GM12878 (cell line): ENCODE results near the gene TP73. TPM values are rescaled to one million over a fixed set of nuclear protein-coding genes. Genes with fewer than 3 reads are reported as not detected.

Experiments used
- ATAC-seq: fragments of 200-7000 bp; cut with Tn5 transposase; 3 replicates; pipeline ENCODE4 v1.9.1; 2020; ENCODE audit warnings: mild to moderate bottlenecking, moderate library complexity
- BruUV-seq: library from RNA; stranded (reverse); fragments of 400-500 nt; replicated peaks from 2 replicates; lab custom pipeline; 2021; lab: Mats Ljungman, UMichigan
- CTCF ChIA-PET: fragments of 300-600 bp; sonication (Branson Sonifier 250); formaldehyde crosslinking; extraction: SDS; loops from one replicate; lab custom pipeline; 2021; ENCODE audit warnings: inconsistent platforms; lab: Yijun Ruan, JAX
- POLR2A ChIA-PET: fragments of 350-600 bp; formaldehyde crosslinking; extraction: SDS; loops from one replicate; lab custom pipeline; 2021; ENCODE audit warnings: inconsistent platforms; lab: Charles Lee
- RAD21 ChIA-PET: fragments of 300-600 bp; sonication (Branson Sonifier 250); formaldehyde crosslinking; loops from one replicate; lab custom pipeline; 2023; ENCODE audit warnings: antibody characterized with exemption; ENCODE audit not compliant: unreplicated experiment; lab: Charles Lee
- SMC1A ChIA-PET: fragments of 300-600 bp; sonication (Branson Sonifier 250); formaldehyde crosslinking; loops from one replicate; lab custom pipeline; 2023; ENCODE audit not compliant: unreplicated experiment, uncharacterized antibody; lab: Charles Lee
- DNase-seq: peaks from one replicate; pipeline ENCODE4 v3.0.0-alpha.2; 2011; ENCODE audit warnings: low read depth, low spot score
- FAIRE-seq: peaks from 3 replicates; lab custom pipeline; 2011; peaks lifted over from hg19 to GRCh38; lab: Jason Lieb, UNC
- H2AFZ ChIP-seq: 2 replicates; pipeline ENCODE4 v1.6.0; 2011; ENCODE audit warnings: low read depth, low read length, control low read depth; ENCODE audit not compliant: control insufficient read depth
- H3K27ac ChIP-seq: 2 replicates; pipeline ENCODE4 v1.5.1; 2011; ENCODE audit warnings: control low read depth; ENCODE audit not compliant: control insufficient read depth, insufficient read depth
- H3K27me3 ChIP-seq, 2 experiments: replicated peaks in 1 of 2; 2 replicates each; pipeline versions ENCODE4 v1.6.0 to v1.6.1; 2011; ENCODE audit warnings: low read length in 1 of 2; ENCODE audit not compliant: control insufficient read depth in 2 of 2, insufficient read depth in 2 of 2
- H3K36me3 ChIP-seq, 2 experiments: 2 replicates each; pipeline ENCODE4 v1.5.1; 2011; ENCODE audit warnings: low read length in 1 of 2; ENCODE audit not compliant: control insufficient read depth in 2 of 2, insufficient read depth in 2 of 2
- H3K4me1 ChIP-seq: 2 replicates; pipeline ENCODE4 v1.6.1; 2011; ENCODE audit warnings: mild to moderate bottlenecking, low read length, moderate library complexity, mixed read lengths; ENCODE audit not compliant: control insufficient read depth, insufficient read depth
- H3K4me2 ChIP-seq: 2 replicates; pipeline ENCODE4 v1.6.0; 2011; ENCODE audit warnings: control low read depth; ENCODE audit not compliant: control insufficient read depth, insufficient read depth
- H3K4me3 ChIP-seq: fragments of 200-600 bp; sonication (generic); 2 replicates; pipeline ENCODE4 v1.5.1; 2016
- H3K79me2 ChIP-seq: 2 replicates; pipeline ENCODE4 v1.6.0; 2011; ENCODE audit warnings: low read length; ENCODE audit not compliant: control insufficient read depth, insufficient read depth
- H3K9ac ChIP-seq: 2 replicates; pipeline ENCODE4 v1.8.0; 2011; ENCODE audit warnings: low read length, control low read depth, mixed read lengths; ENCODE audit not compliant: control insufficient read depth, insufficient read depth
- H3K9me3 ChIP-seq: replicated peaks from 3 replicates; pipeline ENCODE4 v1.5.1; 2011; ENCODE audit warnings: mild to moderate bottlenecking, low read length; ENCODE audit not compliant: control insufficient read depth, insufficient read depth
- H4K20me1 ChIP-seq: 2 replicates; pipeline ENCODE4 v1.6.0; 2011; ENCODE audit not compliant: control insufficient read depth, insufficient read depth
- ASH2L ChIP-seq: fragments of 300-600, 200-600 bp; sonication (generic); IDR thresholded peaks from 2 replicates; pipeline ENCODE4 v1.6.1; 2017; ENCODE audit warnings: low read depth, mild to moderate bottlenecking, borderline replicate concordance
- BHLHE40 ChIP-seq, 2 experiments: fragments of 450-650 bp in 1 of 2; IDR thresholded peaks; 2 replicates each; pipeline ENCODE4 v1.6.1; 2011 to 2017; ENCODE audit warnings: low read depth in 2 of 2, borderline replicate concordance in 1 of 2, improper control_type of control experiment in 1 of 2, low read length in 1 of 2, mild to moderate bottlenecking in 1 of 2
- CBFB ChIP-seq: IDR thresholded peaks from 2 replicates; pipeline ENCODE4 v1.6.1; 2016; ENCODE audit warnings: antibody characterized with exemption, low read depth
- CHD1 ChIP-seq: IDR thresholded peaks from 2 replicates; pipeline ENCODE4 v1.6.1; 2012; ENCODE audit warnings: low read depth, low read length, improper control_type of control experiment
- EP300 ChIP-seq, 2 experiments: fragments of 150-350 bp in 1 of 2; IDR thresholded peaks; 2 replicates each; pipeline ENCODE4 v1.6.1; 2011 to 2012; ENCODE audit warnings: low read depth in 2 of 2, low read length in 2 of 2, borderline replicate concordance in 1 of 2, improper control_type of control experiment in 1 of 2, inconsistent platforms in 1 of 2; ENCODE audit not compliant: control insufficient read depth in 1 of 2
- GATAD2B ChIP-seq: fragments of 450-650 bp; conservative IDR thresholded peaks from 2 replicates; pipeline ENCODE4 v1.6.1; 2017; ENCODE audit warnings: low read depth, mild to moderate bottlenecking, moderate library complexity
- KDM1A ChIP-seq: fragments of 200-600 bp; sonication (generic); IDR thresholded peaks from 2 replicates; pipeline ENCODE4 v1.6.1; 2016; ENCODE audit warnings: borderline replicate concordance
- RB1 ChIP-seq: fragments of 450-650 bp; formaldehyde crosslinking; IDR thresholded peaks from 2 replicates; pipeline ENCODE4 v1.6.1; 2017; ENCODE audit warnings: mild to moderate bottlenecking, borderline replicate concordance
- RCOR1 ChIP-seq: conservative IDR thresholded peaks from 2 replicates; pipeline ENCODE4 v1.6.1; 2012; ENCODE audit warnings: low read depth, low read length, improper control_type of control experiment
- WRNIP1 ChIP-seq: IDR thresholded peaks from 2 replicates; pipeline ENCODE4 v1.6.1; 2011; ENCODE audit warnings: low read depth, low read length, improper control_type of control experiment, borderline replicate concordance
- WGBS: methylation state at CpG from one replicate; pipeline ENCODE4 v1.1.6; 2016; ENCODE audit warnings: low lambda C conversion rate; ENCODE audit not compliant: insufficient replicate concordance, insufficient coverage; ENCODE audit errors: missing lambda C conversion rate; 5-methylcytosine and 5-hydroxymethylcytosine counted together
- in situ Hi-C: fragments of 300-500 bp; cut with MboI; formaldehyde crosslinking; loops from 9 replicates; pipeline ENCODE4 v1.14.3; 2018; ENCODE audit warnings: mixed read lengths
- intact Hi-C: fragments of 100-400 bp; cut with micrococcal nuclease; formaldehyde crosslinking; loops from one replicate; pipeline ENCODE4 v1.14.2; 2022; ENCODE audit not compliant: unreplicated experiment
- polyA plus RNA-seq, 11 experiments: library from polyadenylated mRNA; depleted of rRNA in 4 of 11; unstranded in 6 of 11; stranded (reverse) in 5 of 11; fragments of >200 nt; fragmentation: Nextera tagmentation in 4 of 11; fragmentation: Illumina TruSeq in 1 of 11; extraction: Ambion mirVana in 4 of 11; extraction: Trizol in 1 of 11; gene quantifications; 1 replicate in 1 of 11; 2 replicates in 10 of 11; pipeline versions ENCODE4 v1.2.1 to v1.2.3, GENCODE V29; 2011 to 2016; ENCODE audit warnings: inconsistent platforms in 2 of 11, missing spikeins in 2 of 11, low read depth in 1 of 11
- total RNA-seq, 4 experiments: library from RNA; depleted of rRNA in 3 of 4; stranded (reverse); fragments of >200 nt in 3 of 4; fragmentation: Illumina TruSeq in 1 of 4; extraction: Trizol in 1 of 4; gene quantifications; 2 replicates each; pipeline versions ENCODE4 v1.2.1 to v1.2.3, GENCODE V29; 2013 to 2021
- TF ChIP-seq, protein P1 (sequence below): fragments of 450-650 bp; IDR thresholded peaks from 2 replicates; pipeline ENCODE4 v1.6.1; 2016; ENCODE audit warnings: mild to moderate bottlenecking, moderate library complexity, borderline replicate concordance

TP73 gene
- total and polyA plus RNA-seq, 10 of the 15 experiments (the other 5 are each of a cell fraction or from before 2014, with no cell fraction given): 0.08 to 54.2 (median 14.9) TPM

- RAD21 ChIA-PET: no interaction called here
- TF ChIP-seq BHLHE40 (IDR thresholded peaks at IDR 0.05; ENCODE audit: borderline replicate concordance in 1 of 2, low read depth in 2 of 2, low read length in 1 of 2) (peak in 1 of 2 experiments; percentile 67; a peak in 2 of 4 replicates), RB1 (no peak)
- TF ChIP-seq, all 136 proteins: peak for 1
- ChIA-PET SMC1A (no interaction called here), CTCF (no interaction called here), POLR2A (no interaction called here)
- H2AFZ ChIP-seq: no peak overlapping the region
- in situ Hi-C loops: no loop called here
- intact Hi-C loops: no loop called here
- H3K79me2 ChIP-seq: no peaks in the 10 kb centered on the region
- FAIRE-seq: no peak
- DNase-seq: no peak
- H3K27me3 ChIP-seq: peaks cover 2 to 8% of the 10 kb centered on the region in 2 experiments; a peak in 3 of 4 replicates
- ATAC-seq: no peak
- no peak overlapping the region for H3K9ac ChIP-seq
- 29% methylated on average over 22 of the region's 22 CpGs for WGBS
- no peaks in the 10 kb centered on the region for H3K9me3 ChIP-seq
- no peaks in the 10 kb centered on the region for H3K4me1 ChIP-seq
- no TSS peak for BruUV-seq
- H3K36me3 ChIP-seq: no peaks in the 10 kb centered on the region
- H4K20me1 ChIP-seq: no peaks in the 10 kb centered on the region
- no peak overlapping the region for H3K27ac ChIP-seq
- H3K4me2 ChIP-seq: no peak overlapping the region
- no peak overlapping the region for H3K4me3 ChIP-seq
Observed at GRCh38 chr1:3609016-3609768, 43.1 kb upstream of the TP73 start.

GRCh38 chr1:3609769-3610526 lies 42.4 kb upstream of the TP73 start:
- Histone ChIP-seq H3K27me3 (peaks cover 2 to 8% of the 10 kb centered on the region in 2 experiments; a peak in 3 of 4 replicates), H3K9ac (no peak overlapping the region), H3K9me3 (no peaks in the 10 kb centered on the region), H3K79me2 (no peaks in the 10 kb centered on the region), H3K4me3 (no peak overlapping the region), H3K27ac (no peak overlapping the region), H3K4me2 (no peak overlapping the region), H3K4me1 (no peaks in the 10 kb centered on the region), H3K36me3 (no peaks in the 10 kb centered on the region), H2AFZ (no peak overlapping the region), H4K20me1 (no peaks in the 10 kb centered on the region)
- DNase-seq (no peak), ATAC-seq (no peak), FAIRE-seq (no peak)
- ChIA-PET SMC1A (no interaction called here), RAD21 (interaction anchor here (0.5 kb wide), 1 partner anchor 56 kb away, joined by 5 read pairs; no protein-coding TSS in a partner anchor), CTCF (no interaction called here), POLR2A (no interaction called here)
- intact Hi-C loops (no loop called here), in situ Hi-C loops (no loop called here)
- 27% methylated on average over 18 of the region's 24 CpGs for WGBS
- BruUV-seq: no TSS peak
- TF ChIP-seq KDM1A (no peak), EP300 (IDR thresholded peaks at IDR 0.05; ENCODE audit: borderline replicate concordance in 1 of 2, control insufficient read depth in 1 of 2, low read depth in 2 of 2, low read length in 2 of 2) (no peak), GATAD2B (no peak), CHD1 (no peak), CBFB (no peak), RCOR1 (no peak), ASH2L (no peak), WRNIP1 (no peak)
- TF ChIP-seq, protein P1, sequence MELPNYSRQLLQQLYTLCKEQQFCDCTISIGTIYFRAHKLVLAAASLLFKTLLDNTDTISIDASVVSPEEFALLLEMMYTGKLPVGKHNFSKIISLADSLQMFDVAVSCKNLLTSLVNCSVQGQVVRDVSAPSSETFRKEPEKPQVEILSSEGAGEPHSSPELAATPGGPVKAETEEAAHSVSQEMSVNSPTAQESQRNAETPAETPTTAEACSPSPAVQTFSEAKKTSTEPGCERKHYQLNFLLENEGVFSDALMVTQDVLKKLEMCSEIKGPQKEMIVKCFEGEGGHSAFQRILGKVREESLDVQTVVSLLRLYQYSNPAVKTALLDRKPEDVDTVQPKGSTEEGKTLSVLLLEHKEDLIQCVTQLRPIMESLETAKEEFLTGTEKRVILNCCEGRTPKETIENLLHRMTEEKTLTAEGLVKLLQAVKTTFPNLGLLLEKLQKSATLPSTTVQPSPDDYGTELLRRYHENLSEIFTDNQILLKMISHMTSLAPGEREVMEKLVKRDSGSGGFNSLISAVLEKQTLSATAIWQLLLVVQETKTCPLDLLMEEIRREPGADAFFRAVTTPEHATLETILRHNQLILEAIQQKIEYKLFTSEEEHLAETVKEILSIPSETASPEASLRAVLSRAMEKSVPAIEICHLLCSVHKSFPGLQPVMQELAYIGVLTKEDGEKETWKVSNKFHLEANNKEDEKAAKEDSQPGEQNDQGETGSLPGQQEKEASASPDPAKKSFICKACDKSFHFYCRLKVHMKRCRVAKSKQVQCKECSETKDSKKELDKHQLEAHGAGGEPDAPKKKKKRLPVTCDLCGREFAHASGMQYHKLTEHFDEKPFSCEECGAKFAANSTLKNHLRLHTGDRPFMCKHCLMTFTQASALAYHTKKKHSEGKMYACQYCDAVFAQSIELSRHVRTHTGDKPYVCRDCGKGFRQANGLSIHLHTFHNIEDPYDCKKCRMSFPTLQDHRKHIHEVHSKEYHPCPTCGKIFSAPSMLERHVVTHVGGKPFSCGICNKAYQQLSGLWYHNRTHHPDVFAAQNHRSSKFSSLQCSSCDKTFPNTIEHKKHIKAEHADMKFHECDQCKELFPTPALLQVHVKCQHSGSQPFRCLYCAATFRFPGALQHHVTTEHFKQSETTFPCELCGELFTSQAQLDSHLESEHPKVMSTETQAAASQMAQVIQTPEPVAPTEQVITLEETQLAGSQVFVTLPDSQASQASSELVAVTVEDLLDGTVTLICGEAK: no peak
